ENCODE measurements around the gene IGSF21. TPM values are rescaled to one million over a fixed set of nuclear protein-coding genes. Genes with fewer than 3 reads are reported as not detected.

Gene IGSF21
- total RNA-seq, 1 experiment from 2014 or later = 30.5 TPM

GRCh38 chr1:18404460-18404859 lies 296.9 kb downstream of the IGSF21 start (continued):
- TF ChIP-seq, protein P1, sequence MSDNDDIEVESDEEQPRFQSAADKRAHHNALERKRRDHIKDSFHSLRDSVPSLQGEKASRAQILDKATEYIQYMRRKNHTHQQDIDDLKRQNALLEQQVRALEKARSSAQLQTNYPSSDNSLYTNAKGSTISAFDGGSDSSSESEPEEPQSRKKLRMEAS (CRISPR knock-in tag; IDR thresholded peaks at IDR 0.05) = no peak
- TF ChIP-seq ARID4B (CRISPR knock-in tag; IDR thresholded peaks at IDR 0.05; ENCODE audit: borderline replicate concordance) (no peak), ETV6 (CRISPR knock-in tag; IDR thresholded peaks at IDR 0.05) (no peak), ZNF263 (CRISPR knock-in tag; IDR thresholded peaks at IDR 0.05; ENCODE audit: low read depth) (no peak), JUN (CRISPR knock-in tag; IDR thresholded peaks at IDR 0.05) (no peak), ATF6 (CRISPR knock-in tag; IDR thresholded peaks at IDR 0.05) (no peak)

GRCh38 chr1:18407166-18408045 lies 299.8 kb downstream of the IGSF21 start:
- H3K27ac Mint-ChIP-seq = no peak overlapping the region
- no peak overlapping the region for H3K4me3 Mint-ChIP-seq
- TF ChIP-seq MYBL2 (CRISPR knock-in tag; IDR thresholded peaks at IDR 0.05) (no peak), NR3C1 (CRISPR knock-in tag; conservative IDR thresholded peaks at IDR 0.05; ENCODE audit: low read depth) (no peak), NFE2L1 (CRISPR knock-in tag; IDR thresholded peaks at IDR 0.05) (no peak), FOXP4 (CRISPR knock-in tag; IDR thresholded peaks at IDR 0.05) (no peak), TEAD1 (CRISPR knock-in tag; IDR thresholded peaks at IDR 0.05) (no peak)
- TF ChIP-seq, protein P2, sequence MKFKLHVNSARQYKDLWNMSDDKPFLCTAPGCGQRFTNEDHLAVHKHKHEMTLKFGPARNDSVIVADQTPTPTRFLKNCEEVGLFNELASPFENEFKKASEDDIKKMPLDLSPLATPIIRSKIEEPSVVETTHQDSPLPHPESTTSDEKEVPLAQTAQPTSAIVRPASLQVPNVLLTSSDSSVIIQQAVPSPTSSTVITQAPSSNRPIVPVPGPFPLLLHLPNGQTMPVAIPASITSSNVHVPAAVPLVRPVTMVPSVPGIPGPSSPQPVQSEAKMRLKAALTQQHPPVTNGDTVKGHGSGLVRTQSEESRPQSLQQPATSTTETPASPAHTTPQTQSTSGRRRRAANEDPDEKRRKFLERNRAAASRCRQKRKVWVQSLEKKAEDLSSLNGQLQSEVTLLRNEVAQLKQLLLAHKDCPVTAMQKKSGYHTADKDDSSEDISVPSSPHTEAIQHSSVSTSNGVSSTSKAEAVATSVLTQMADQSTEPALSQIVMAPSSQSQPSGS (CRISPR knock-in tag; IDR thresholded peaks at IDR 0.05; ENCODE audit: borderline replicate concordance, low read depth) = no peak
- H3K27me3 Mint-ChIP-seq (ENCODE audit: low read depth) = peaks cover 15% of the 10 kb centered on the region
- no peak for DNase-seq (ENCODE audit: low spot score)
- POLR2A ChIA-PET = no interaction called here
- H3K36me3 Mint-ChIP-seq = peaks cover 28% of the 10 kb centered on the region
- H3K9me3 Mint-ChIP-seq = peaks cover 31% of the 10 kb centered on the region
- peaks cover 79% of the 10 kb centered on the region for H3K4me1 Mint-ChIP-seq
- CTCF ChIA-PET = interaction anchor here (0.7 to 2.6 kb wide), 4 partner anchors 8 to 174 kb away, joined by 3 to 11 read pairs (median 6); no protein-coding TSS in a partner anchor
- no peak for ATAC-seq

All from WTC11 (cell line).